Upper lobe of right lung (tissue), 1 donor: ENCODE data around the gene ANGPTL8. TPM values are rescaled to one million over a fixed set of nuclear protein-coding genes. Genes with fewer than 3 reads are reported as not detected.

Experiments
- ATAC-seq: fragments of 200-7000 bp; cut with Tn5 transposase; one replicate; pipeline ENCODE4 v1.9.1; 2020; ENCODE audit warnings: mild to moderate bottlenecking, moderate library complexity
- DNase-seq: peaks from one replicate; pipeline ENCODE4 v3.0.0-alpha.2; 2020
- H3K27ac ChIP-seq: fragments of 200-600 bp; one replicate; pipeline ENCODE4 v1.8.0; 2022
- H3K27me3 ChIP-seq: fragments of 200-600 bp; one replicate; pipeline ENCODE4 v1.8.0; 2022; ENCODE audit warnings: mild to moderate bottlenecking
- H3K36me3 ChIP-seq: fragments of 200-600 bp; one replicate; pipeline ENCODE4 v1.8.0; 2022
- H3K4me1 ChIP-seq: fragments of 200-600 bp; one replicate; pipeline ENCODE4 v1.8.0; 2022
- H3K4me3 ChIP-seq: fragments of 200-600 bp; one replicate; pipeline ENCODE4 v1.8.0; 2022; ENCODE audit warnings: mild to moderate bottlenecking
- H3K9me3 ChIP-seq: fragments of 200-600 bp; one replicate; pipeline ENCODE4 v1.8.0; 2022
- CTCF ChIP-seq: fragments of 200-600 bp; IDR thresholded peaks from one replicate; pipeline ENCODE4 v1.8.0; 2022; ENCODE audit warnings: antibody characterized with exemption
- intact Hi-C: fragments of 100-400 bp; cut with DNase I; formaldehyde crosslinking; loops from one replicate; pipeline ENCODE4 v1.11.0; 2022
- total RNA-seq: library from RNA; stranded (reverse); fragmentation: NEBNext Ultra II Directional; extraction: Animal tissue kit (Norgen Biotek cat#: 25700); gene quantifications from one replicate; pipeline ENCODE4 v1.2.1, GENCODE V29; 2021
- donor health status: DM: no; HTN: yes; CAD: no; lungs with severe emphysema.

The ANGPTL8 gene
- total RNA-seq, 1 donor from 2014 or later: not detected

DNA sequence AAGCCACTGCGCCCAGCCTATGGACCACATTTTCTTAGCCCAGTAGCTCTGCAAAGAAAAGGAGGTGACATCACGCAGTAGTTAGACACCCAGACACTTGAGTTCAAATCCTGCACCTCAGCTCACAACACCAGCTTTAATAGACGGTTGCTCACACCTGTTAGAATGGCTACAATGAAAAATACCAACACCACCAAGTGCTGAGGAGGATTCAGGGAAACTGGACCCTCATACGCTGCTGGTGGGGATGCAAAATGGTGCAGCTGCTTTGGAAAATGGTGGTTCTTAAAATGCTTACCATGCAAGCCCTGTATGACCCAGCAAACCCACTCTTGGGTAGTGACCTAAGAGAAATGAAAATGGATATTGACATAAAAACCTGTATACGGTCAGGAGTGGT, 34.6 kb downstream of the ANGPTL8 start:
- no peaks in the 10 kb centered on the region for H3K4me1 ChIP-seq
- H3K27ac ChIP-seq: no peak overlapping the region
- H3K4me3 ChIP-seq: no peak overlapping the region
- H3K9me3 ChIP-seq: no peaks in the 10 kb centered on the region
- DNase-seq: no peak
- intact Hi-C loops: no loop called here
- H3K36me3 ChIP-seq: no peaks in the 10 kb centered on the region
- no peak for TF ChIP-seq CTCF
- no peaks in the 10 kb centered on the region for H3K27me3 ChIP-seq
- no peak for ATAC-seq

DNA sequence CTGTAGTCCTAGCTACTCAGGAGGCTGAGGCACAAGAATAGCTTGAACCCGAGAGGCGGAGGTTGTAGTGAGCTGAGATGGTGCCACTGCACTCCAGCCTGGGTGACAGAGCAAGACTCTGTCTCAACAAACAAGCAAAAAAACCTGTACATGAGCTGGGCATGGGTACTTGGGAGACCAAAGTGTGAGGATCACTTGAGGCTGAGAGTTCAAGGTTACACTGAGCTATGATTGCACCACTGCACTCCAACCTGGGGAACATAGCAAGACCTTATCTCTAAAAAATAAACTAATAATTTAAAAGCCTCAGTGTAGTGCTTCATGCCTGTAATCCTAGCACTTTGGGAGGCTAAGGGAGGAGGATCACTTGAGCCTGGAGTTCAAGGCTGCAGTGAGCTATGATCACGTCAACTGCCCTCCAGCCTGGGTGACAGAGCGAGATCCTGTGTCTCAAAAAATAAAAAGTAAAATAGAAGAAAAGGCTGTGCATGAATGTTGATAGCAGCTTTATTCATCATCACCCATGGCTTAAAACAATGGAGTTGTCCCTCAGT, 35.2 kb downstream of the ANGPTL8 start:
- intact Hi-C loops: no loop called here
- Histone ChIP-seq H3K27me3 (no peaks in the 10 kb centered on the region), H3K27ac (no peak overlapping the region), H3K36me3 (no peaks in the 10 kb centered on the region), H3K4me1 (no peaks in the 10 kb centered on the region), H3K4me3 (no peak overlapping the region), H3K9me3 (no peaks in the 10 kb centered on the region)
- DNase-seq: no peak
- ATAC-seq: no peak
- no peak for TF ChIP-seq CTCF

DNA sequence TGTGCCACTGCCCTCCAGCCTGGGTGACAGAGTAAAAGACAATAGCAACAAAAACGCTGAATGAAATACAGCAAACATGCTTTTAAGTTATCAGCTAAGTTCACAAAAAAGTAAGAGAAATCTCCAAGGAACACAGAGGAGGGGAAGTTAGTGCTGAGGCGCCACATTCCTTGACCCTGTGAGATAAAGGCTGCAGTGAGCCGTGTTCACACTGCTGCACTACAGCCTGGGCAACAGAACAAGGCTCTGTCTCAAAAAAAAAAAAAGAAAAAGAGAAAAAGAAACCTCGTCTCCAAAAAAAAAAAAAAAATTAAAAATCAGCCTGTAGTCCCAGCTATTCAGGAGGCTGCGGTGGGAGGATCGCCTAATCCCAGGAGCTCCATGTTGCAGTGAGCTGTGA, 39.3 kb downstream of the ANGPTL8 start:
- no peaks in the 10 kb centered on the region for H3K9me3 ChIP-seq
- H3K4me3 ChIP-seq: no peak overlapping the region
- no peak overlapping the region for H3K27ac ChIP-seq
- H3K4me1 ChIP-seq: no peaks in the 10 kb centered on the region
- ATAC-seq (no peak), DNase-seq (no peak)
- intact Hi-C loops: no loop called here
- H3K27me3 ChIP-seq: no peaks in the 10 kb centered on the region
- no peaks in the 10 kb centered on the region for H3K36me3 ChIP-seq
- no peak for TF ChIP-seq CTCF

DNA sequence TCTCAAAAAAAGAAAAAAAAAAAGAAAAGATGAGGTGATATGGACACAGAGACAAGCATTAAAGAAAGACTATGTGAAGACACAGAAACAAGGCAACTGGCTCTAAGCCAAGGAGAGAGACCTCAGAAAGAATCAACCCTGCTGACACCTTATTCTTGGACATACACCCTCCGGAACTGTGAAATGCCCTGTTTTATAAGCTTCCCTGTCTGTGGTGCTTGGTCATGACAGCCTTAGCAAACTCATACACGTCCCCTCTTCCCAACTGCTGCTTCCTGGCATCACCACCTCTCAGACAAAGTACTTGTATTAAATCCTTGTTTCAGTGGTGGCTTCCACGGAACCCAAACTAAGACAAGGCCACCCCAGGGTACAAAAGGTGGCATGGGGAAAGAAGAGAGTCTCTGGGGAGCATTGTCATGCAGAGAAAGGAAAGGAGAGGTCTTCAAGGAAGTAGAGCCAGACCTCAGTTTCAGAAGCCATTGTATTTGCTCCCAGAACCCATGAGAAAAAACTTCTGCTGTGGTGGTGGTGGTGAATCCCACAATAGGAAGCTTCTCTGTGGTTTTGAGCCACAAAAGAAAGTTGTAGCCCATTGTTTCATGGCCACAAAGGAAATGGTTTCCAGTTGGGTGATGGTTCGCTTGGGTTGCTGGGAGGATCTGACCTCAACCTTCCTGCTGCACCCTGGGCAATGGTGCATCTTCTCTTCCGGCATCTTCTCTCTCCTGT, 40.3 kb downstream of the ANGPTL8 start:
- peak; percentile 63 for ATAC-seq
- no peak for TF ChIP-seq CTCF

DNA sequence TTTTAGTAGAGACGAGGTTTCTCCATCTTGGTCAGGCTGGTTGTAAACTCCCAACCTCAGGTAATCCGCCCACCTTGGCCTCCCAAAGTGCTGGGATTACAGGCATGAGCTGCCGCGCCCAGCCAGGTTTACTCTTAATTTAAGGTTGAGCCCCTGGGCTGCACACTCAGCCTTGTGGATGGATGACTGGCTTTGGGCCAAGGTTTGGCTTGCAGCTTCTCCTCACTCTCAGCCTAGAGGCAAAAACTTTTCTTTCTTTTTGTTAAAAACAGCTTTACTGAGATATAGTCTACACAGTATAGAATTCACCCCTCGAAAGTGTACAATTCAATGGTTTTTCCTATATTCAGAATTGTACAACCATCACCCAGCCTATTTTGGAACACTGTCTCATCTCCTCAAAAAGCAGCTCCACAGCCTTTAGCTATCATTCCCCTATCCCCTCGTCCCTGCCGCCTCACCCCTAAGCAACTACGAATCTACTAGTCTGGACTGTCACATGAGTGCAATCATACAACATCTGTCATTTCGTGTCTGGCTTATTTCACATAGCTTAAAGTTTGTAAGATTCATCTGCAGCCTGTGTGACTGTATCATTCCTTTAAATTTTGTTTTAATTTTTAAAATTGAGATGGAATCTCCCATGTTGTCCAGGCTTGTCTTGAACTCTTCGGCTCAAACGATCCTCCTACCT, 42.1 kb downstream of the ANGPTL8 start:
- H3K9me3 ChIP-seq: no peaks in the 10 kb centered on the region
- no peaks in the 10 kb centered on the region for H3K27me3 ChIP-seq
- H3K36me3 ChIP-seq: no peaks in the 10 kb centered on the region
- intact Hi-C loops: loop anchor here (10.0 kb wide), 1 partner anchor 163 kb away; no protein-coding TSS in a partner anchor
- H3K4me1 ChIP-seq: peaks cover 4% of the 10 kb centered on the region
- H3K4me3 ChIP-seq: no peak overlapping the region
- TF ChIP-seq CTCF: no peak
- H3K27ac ChIP-seq: no peak overlapping the region
- no peak for ATAC-seq
- DNase-seq: no peak

More for the DNA sequence above, 40.3 kb downstream of the ANGPTL8 start:
- Histone ChIP-seq H3K9me3 (no peaks in the 10 kb centered on the region), H3K36me3 (no peaks in the 10 kb centered on the region), H3K4me3 (no peak overlapping the region), H3K27me3 (no peaks in the 10 kb centered on the region), H3K27ac (no peak overlapping the region), H3K4me1 (no peaks in the 10 kb centered on the region)
- intact Hi-C loops: loop anchor here (10.0 kb wide), 1 partner anchor 165 kb away; no protein-coding TSS in a partner anchor
- no peak for DNase-seq
